ENCODE data around the gene NOD2.
A peak's percentile ranks its signal among the peaks of the same experiment; 100 is the strongest.

Gene NOD2

GRCh38 chr16:50692999-50693781 lies at the start of gene NOD2:
Gene NOD2, plus strand, starts transcription at chr16:50693606. Its CDS starts 5,890 bp downstream, at chr16:50699496.
- no peak for DNase-seq

GRCh38 chr16:50644245-50644644 lies 49.2 kb upstream of the NOD2 start:
- no peak for DNase-seq

- DNase-seq = no peak
These were observed 48.7 kb upstream of the NOD2 start for GRCh38 chr16:50644729-50645128.

- no peak for DNase-seq
These were observed 47.7 kb upstream of the NOD2 start for GRCh38 chr16:50645563-50646220.

- DNase-seq = no peak
These were observed 47.1 kb upstream of the NOD2 start for GRCh38 chr16:50646345-50646744.

GRCh38 chr16:50651835-50652438 lies 41.5 kb upstream of the NOD2 start:
- no peak for DNase-seq

- DNase-seq = no peak
These were observed 40.5 kb upstream of the NOD2 start for GRCh38 chr16:50652836-50653425.

- DNase-seq = no peak
These were observed 39.5 kb upstream of the NOD2 start for GRCh38 chr16:50653633-50654519.

- no peak for DNase-seq
These were observed 37.8 kb upstream of the NOD2 start for GRCh38 chr16:50655558-50656055.

GRCh38 chr16:50657241-50657640 lies 36.2 kb upstream of the NOD2 start:
- no peak for DNase-seq

- no peak for DNase-seq
These were observed 33.6 kb upstream of the NOD2 start for GRCh38 chr16:50659806-50660205.

GRCh38 chr16:50662306-50662940 lies 31.0 kb upstream of the NOD2 start:
- DNase-seq = no peak

- DNase-seq = no peak
These were observed 29.1 kb upstream of the NOD2 start for GRCh38 chr16:50664270-50664669.

- DNase-seq = peak; percentile 73 to 90
These were observed 28.1 kb upstream of the NOD2 start for GRCh38 chr16:50665128-50665878.

- peak; percentile 42 to 57 for DNase-seq
These were observed 26.5 kb upstream of the NOD2 start for GRCh38 chr16:50666658-50667496.

- DNase-seq = no peak
These were observed 25.7 kb upstream of the NOD2 start for GRCh38 chr16:50667497-50668367.

- no peak for DNase-seq
These were observed 24.9 kb upstream of the NOD2 start for GRCh38 chr16:50668368-50669008.

- no peak for DNase-seq
These were observed 23.7 kb upstream of the NOD2 start for GRCh38 chr16:50669741-50670140.

- DNase-seq = no peak
These were observed 22.9 kb upstream of the NOD2 start for GRCh38 chr16:50670476-50670875.
